Upper lobe of right lung (tissue), 1 donor: Measurements from ENCODE around the gene CCDC63. TPM values are rescaled to one million over a fixed set of nuclear protein-coding genes. Genes with fewer than 3 reads are reported as not detected.

ENCODE experiments used
- ATAC-seq: fragments of 200-7000 bp; cut with Tn5 transposase; one replicate; pipeline ENCODE4 v1.9.1; 2020; ENCODE audit warnings: mild to moderate bottlenecking, moderate library complexity
- DNase-seq: peaks from one replicate; pipeline ENCODE4 v3.0.0-alpha.2; 2020
- H3K27ac ChIP-seq: fragments of 200-600 bp; one replicate; pipeline ENCODE4 v1.8.0; 2022
- H3K27me3 ChIP-seq: fragments of 200-600 bp; one replicate; pipeline ENCODE4 v1.8.0; 2022; ENCODE audit warnings: mild to moderate bottlenecking
- H3K36me3 ChIP-seq: fragments of 200-600 bp; one replicate; pipeline ENCODE4 v1.8.0; 2022
- H3K4me1 ChIP-seq: fragments of 200-600 bp; one replicate; pipeline ENCODE4 v1.8.0; 2022
- H3K4me3 ChIP-seq: fragments of 200-600 bp; one replicate; pipeline ENCODE4 v1.8.0; 2022; ENCODE audit warnings: mild to moderate bottlenecking
- H3K9me3 ChIP-seq: fragments of 200-600 bp; one replicate; pipeline ENCODE4 v1.8.0; 2022
- intact Hi-C: fragments of 100-400 bp; cut with DNase I; formaldehyde crosslinking; loops from one replicate; pipeline ENCODE4 v1.11.0; 2022
- total RNA-seq: library from RNA; stranded (reverse); fragmentation: NEBNext Ultra II Directional; extraction: Animal tissue kit (Norgen Biotek cat#: 25700); gene quantifications from one replicate; pipeline ENCODE4 v1.2.1, GENCODE V29; 2021
- TF ChIP-seq, protein P1 (sequence below): fragments of 200-600 bp; IDR thresholded peaks from one replicate; pipeline ENCODE4 v1.8.0; 2022; ENCODE audit warnings: antibody characterized with exemption
- donor health status: DM: no; HTN: yes; CAD: no; lungs with severe emphysema.

Gene CCDC63
- total RNA-seq, 1 donor from 2014 or later: not detected

DNA sequence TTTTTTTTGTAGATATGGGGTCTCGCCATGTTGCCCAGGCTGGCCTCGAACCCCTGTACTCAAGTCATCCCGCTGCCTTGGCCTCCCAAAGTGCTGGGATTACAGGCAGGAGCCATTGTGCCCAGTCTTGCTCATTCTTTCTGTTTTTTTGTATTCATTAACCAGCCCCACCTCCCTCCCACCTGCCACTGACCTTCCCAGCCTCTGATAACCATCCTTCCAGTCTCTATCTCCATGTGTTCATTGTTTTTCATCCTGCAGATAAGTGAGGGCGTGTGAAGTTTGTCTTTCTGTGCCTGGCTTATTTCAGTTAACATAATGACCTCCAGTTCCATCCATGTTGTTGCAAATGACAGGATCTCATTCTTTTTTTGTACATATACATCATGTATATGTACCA, 54.6 kb downstream of the CCDC63 start:
- Histone ChIP-seq H3K27ac (no peak overlapping the region), H3K4me3 (no peak overlapping the region), H3K9me3 (no peaks in the 10 kb centered on the region), H3K27me3 (peaks cover 4% of the 10 kb centered on the region), H3K36me3 (no peaks in the 10 kb centered on the region), H3K4me1 (no peaks in the 10 kb centered on the region)
- ATAC-seq: no peak
- DNase-seq: no peak
- TF ChIP-seq, protein P1, sequence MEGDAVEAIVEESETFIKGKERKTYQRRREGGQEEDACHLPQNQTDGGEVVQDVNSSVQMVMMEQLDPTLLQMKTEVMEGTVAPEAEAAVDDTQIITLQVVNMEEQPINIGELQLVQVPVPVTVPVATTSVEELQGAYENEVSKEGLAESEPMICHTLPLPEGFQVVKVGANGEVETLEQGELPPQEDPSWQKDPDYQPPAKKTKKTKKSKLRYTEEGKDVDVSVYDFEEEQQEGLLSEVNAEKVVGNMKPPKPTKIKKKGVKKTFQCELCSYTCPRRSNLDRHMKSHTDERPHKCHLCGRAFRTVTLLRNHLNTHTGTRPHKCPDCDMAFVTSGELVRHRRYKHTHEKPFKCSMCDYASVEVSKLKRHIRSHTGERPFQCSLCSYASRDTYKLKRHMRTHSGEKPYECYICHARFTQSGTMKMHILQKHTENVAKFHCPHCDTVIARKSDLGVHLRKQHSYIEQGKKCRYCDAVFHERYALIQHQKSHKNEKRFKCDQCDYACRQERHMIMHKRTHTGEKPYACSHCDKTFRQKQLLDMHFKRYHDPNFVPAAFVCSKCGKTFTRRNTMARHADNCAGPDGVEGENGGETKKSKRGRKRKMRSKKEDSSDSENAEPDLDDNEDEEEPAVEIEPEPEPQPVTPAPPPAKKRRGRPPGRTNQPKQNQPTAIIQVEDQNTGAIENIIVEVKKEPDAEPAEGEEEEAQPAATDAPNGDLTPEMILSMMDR: no peak
- intact Hi-C loops: no loop called here

DNA sequence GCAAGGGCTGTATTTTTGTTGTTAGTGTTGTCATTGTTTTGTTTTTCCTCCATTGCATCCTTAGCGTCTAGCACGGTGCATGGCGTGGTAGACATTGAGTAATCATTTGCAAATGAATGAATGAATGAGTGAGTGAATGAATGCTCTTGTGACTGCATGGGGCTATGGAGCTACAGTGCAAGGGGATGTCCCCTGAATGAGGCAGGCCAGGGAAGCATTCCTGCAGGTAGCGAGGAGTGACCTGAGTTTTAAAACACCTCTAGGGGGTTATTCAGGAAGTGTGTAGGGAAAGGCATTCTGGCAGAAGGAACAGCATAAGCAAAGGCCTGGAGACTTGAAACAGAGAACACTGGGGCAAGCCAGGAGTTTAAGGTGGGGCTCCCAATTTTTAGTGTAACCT, 56.7 kb downstream of the CCDC63 start:
- no peak for ATAC-seq
- no peaks in the 10 kb centered on the region for H3K36me3 ChIP-seq
- H3K4me3 ChIP-seq: no peak overlapping the region
- DNase-seq: no peak
- H3K27ac ChIP-seq: no peak overlapping the region
- H3K27me3 ChIP-seq: peaks cover 9% of the 10 kb centered on the region
- intact Hi-C loops: no loop called here
- H3K4me1 ChIP-seq: no peaks in the 10 kb centered on the region
- TF ChIP-seq, protein P1: no peak
- no peaks in the 10 kb centered on the region for H3K9me3 ChIP-seq

GRCh38 chr12:110906083-110906482, 59.3 kb downstream of the CCDC63 start:
- Histone ChIP-seq H3K27me3 (peaks cover 9% of the 10 kb centered on the region), H3K27ac (no peak overlapping the region), H3K9me3 (no peaks in the 10 kb centered on the region), H3K36me3 (no peaks in the 10 kb centered on the region), H3K4me1 (no peaks in the 10 kb centered on the region), H3K4me3 (no peak overlapping the region)
- TF ChIP-seq, protein P1: no peak
- intact Hi-C loops: no loop called here
- DNase-seq (no peak), ATAC-seq (no peak)

DNA sequence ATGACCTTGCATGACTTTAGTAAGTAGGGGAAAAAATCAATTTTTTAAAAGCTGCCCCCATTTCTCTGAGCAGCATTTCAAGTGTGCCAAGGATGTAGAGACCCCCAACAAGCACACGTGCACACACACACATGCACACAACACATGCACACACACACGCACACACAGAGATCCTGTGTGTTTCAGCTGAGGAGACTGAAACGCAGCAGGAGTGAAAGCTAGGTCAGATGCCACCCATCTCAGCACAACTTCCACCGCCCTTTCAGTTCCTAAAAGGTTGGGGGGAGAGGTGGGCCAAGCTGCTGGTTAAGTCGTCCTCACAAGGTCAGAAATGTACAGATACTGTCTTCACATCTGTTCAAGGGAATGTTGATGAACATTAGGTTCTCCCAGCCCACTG, 59.7 kb downstream of the CCDC63 start:
- intact Hi-C loops: no loop called here
- no peak overlapping the region for H3K27ac ChIP-seq
- TF ChIP-seq, protein P1: no peak
- no peak for ATAC-seq
- H3K27me3 ChIP-seq: peaks cover 9% of the 10 kb centered on the region
- H3K9me3 ChIP-seq: no peaks in the 10 kb centered on the region
- H3K36me3 ChIP-seq: no peaks in the 10 kb centered on the region
- H3K4me3 ChIP-seq: no peak overlapping the region
- DNase-seq: no peak
- H3K4me1 ChIP-seq: no peaks in the 10 kb centered on the region

GRCh38 chr12:110906985-110907384, 60.2 kb downstream of the CCDC63 start:
- TF ChIP-seq, protein P1: no peak
- no peak for DNase-seq
- Histone ChIP-seq H3K27me3 (peaks cover 9% of the 10 kb centered on the region), H3K9me3 (no peaks in the 10 kb centered on the region), H3K27ac (no peak overlapping the region), H3K4me3 (no peak overlapping the region), H3K36me3 (no peaks in the 10 kb centered on the region), H3K4me1 (no peaks in the 10 kb centered on the region)
- no peak for ATAC-seq
- intact Hi-C loops: no loop called here

DNA sequence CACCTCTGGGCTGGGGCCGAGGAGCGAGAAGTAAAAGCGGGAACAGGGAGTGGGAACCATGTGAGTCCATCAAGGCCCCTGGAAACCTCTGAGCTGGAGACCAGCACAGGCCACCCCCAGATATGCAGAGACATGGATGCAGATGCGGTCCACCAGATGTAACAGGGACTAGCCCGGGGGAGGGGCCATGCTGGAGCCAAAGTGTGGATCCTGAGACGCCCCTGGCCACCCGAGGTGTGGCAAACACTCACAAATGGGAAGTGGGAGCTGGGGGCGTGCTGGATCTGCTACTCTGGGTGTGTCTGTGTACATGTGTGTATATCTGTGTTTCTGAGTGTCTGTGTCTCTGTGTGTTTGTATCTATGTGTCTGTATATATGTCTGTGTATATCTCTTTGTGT, 60.8 kb downstream of the CCDC63 start:
- Histone ChIP-seq H3K9me3 (no peaks in the 10 kb centered on the region), H3K27ac (no peak overlapping the region), H3K36me3 (no peaks in the 10 kb centered on the region), H3K4me1 (no peaks in the 10 kb centered on the region), H3K4me3 (no peak overlapping the region), H3K27me3 (peaks cover 9% of the 10 kb centered on the region)
- intact Hi-C loops: no loop called here
- ATAC-seq: peak; percentile 37
- DNase-seq: no peak
- TF ChIP-seq, protein P1: no peak
